Ureter (tissue), 1 donor: Measurements from ENCODE around the gene SPON1. TPM values are rescaled to one million over a fixed set of nuclear protein-coding genes. Genes with fewer than 3 reads are reported as not detected.
"Not testable (repeated sequence)": the region's sequence is repeated elsewhere in the genome, so short reads cannot be mapped to it uniquely, and the experiment has no call there.

Source experiments
- DNase-seq: peaks from one replicate; pipeline ENCODE4 v3.0.0-alpha.2; 2020; ENCODE audit warnings: low spot score
- total RNA-seq: library from RNA; stranded (reverse); gene quantifications from one replicate; pipeline ENCODE4 v1.2.4, GENCODE V29; 2023
- donor health status: DM: yes; HTN: yes; CAD: no.

SPON1 gene
- 37.1 TPM for total RNA-seq

DNA sequence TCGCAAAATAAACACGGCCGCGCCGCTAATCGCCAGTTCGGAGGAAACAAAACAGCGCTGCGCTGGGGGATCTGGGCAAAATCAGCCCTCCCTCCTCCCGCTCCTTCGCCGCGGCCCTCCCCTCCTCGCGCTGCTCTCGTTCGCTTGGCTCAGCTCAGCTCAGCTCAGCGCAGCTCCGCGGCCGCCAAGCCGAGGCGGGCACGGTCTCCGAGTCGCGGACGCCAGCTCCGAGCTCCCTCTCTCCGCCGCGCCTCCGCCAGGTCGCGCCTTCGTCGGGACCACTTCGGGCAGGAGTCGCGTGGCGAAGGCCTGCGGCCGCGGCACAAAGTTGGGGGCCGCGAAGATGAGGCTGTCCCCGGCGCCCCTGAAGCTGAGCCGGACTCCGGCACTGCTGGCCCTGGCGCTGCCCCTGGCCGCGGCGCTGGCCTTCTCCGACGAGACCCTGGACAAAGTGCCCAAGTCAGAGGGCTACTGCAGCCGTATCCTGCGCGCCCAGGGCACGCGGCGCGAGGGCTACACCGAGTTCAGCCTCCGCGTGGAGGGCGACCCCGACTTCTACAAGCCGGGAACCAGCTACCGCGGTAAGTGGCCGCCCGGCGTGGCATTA, at the start of gene SPON1:
SPON1 (plus strand) TSS at position 162 of the 607 bp plus-strand sequence; CDS start at position 344, 182 bp downstream.
- DNase-seq, result peak; percentile 50

GRCh38 chr11:13917264-13917663, 45.3 kb upstream of the SPON1 start:
- no peak for DNase-seq

GRCh38 chr11:13917904-13918303, 44.6 kb upstream of the SPON1 start:
- no peak for DNase-seq

DNA sequence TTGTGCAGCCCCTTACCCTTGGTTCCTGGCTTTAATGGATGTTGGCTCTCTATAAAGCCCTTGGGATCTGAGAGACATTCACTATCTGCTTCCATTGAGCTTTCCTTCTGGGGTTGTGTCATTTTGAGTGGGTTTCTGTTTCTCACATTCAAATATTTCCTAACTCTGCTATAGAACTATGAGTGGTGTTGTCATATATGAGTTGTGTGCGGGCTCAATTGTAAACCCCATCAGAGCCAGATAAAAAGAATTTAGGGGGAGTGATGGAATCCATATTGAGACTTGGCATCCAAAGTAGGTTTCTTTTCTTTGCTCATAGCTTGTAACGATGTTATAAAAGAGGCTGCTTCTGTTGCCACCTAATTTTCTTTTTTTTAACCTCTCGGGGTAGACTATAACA, 41.8 kb upstream of the SPON1 start:
- no peak for DNase-seq

- no peak for DNase-seq
These were observed 41.0 kb upstream of the SPON1 start for GRCh38 chr11:13921545-13921944.

DNA sequence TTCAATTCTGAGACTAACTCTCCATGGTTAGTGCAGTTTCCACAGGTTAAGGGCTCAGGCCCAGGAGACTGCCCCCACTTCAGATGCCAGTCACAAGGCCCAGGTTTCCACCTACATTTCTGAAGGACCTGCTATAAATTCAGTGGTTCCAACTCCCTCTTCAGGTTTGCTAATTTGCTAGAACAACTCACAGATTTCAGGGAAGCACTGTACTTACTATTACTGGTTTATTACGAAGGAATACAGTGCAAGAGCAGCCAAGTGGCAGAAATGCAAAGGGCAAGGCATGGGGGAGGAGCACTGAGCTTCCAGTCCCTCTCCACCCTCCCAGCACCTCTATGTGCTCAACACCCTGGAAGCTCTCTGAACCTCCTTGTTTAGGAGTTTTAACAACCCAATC, 39.3 kb upstream of the SPON1 start:
- no peak for DNase-seq

GRCh38 chr11:13923716-13924650, 38.5 kb upstream of the SPON1 start:
- DNase-seq, result no peak

- no peak for DNase-seq
These were observed 37.7 kb upstream of the SPON1 start for GRCh38 chr11:13924801-13925327.

DNA sequence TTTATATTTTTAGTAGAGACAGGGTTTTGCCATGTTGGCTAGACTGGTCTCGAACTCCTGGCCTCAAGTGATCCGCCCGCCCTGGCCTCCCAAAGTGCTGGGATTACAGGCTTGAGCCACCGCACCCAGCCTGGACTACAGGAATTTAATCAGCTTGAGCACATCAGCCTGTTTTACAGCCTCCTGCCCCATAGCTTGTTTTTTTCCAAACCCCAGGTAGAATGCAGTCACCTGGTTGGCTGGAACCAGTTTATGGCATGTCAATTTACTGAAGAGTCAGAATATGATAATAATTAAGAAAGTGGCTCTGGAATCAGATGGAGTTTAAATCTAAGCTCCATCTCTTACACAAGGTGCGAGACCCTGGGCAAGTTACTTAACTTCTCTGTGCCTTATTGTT, 36.2 kb upstream of the SPON1 start:
- DNase-seq, result not testable (repeated sequence)

GRCh38 chr11:13926981-13927380, 35.5 kb upstream of the SPON1 start:
- DNase-seq, result no peak

DNA sequence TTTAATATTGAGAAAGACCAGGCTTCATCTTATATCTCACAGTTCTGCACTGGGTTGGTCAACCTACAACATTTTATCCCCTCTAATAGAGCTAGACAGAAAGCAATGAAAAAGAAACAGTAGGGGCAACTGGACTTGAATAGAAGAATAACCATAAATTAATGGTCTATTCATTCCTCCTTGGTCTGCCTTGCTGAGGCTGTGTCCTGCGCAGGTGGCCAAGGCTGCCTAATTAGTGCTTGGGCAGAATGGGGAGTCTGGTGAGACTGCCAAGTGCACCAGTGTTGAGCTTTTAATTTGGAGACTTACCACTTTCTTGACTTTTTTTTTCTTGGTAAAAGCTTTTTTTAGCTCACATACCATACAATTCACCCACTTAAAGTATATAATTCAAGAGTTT, 35.0 kb upstream of the SPON1 start:
- no peak for DNase-seq

DNA sequence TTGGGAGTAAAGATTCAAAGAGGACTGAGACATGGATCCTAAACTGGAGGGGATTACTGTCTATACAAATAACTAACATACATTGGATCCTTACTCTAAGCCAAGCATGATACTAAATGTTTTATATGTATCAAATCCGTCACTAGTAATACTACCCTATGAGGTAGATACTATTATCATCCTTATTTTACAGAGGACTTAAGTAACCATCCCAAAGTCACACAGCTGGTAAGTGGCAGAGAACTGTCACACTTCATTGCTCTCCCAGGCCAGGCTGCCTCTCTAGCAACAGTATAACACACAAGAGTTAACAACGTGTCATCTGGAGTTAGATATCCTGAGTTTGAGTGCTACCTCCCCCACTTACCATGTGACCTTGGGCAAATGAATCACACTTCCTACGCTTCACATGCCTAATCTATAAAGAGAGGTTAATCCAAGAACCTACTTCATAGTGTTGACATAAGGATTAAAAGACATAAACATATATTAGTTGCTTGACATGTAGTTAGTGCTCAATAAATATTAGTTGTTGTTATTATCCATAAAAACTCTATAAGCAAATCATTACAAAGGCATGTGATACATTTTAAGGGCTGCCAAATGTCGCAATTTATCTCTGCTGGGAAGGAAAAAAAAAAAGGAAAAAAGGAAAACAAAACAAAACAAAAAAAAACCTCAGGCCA, 33.8 kb upstream of the SPON1 start:
- DNase-seq, result no peak

DNA sequence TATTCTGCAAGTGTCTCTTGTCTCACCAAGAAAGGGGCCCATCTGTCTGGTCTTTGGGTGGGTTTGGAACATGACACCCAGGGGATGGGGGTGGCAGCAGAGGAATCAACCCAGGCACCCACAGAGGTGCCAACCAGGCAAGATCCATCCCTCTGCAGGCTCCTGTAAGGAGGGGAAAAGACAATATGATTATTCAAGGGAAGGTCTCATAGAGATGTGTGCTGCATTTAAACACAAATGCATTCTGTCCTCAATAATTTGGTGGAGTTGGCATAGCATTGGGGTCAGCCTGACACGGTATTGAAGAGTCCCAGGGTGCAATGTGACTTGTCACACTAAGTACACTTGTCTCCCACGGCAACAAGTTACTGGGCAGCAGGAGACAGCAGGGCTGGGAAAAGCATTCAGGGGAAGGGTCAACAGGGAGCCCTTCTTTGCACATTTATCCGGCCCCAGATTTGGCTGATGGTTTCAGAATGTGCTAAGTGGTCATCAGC, 33.1 kb upstream of the SPON1 start:
- no peak for DNase-seq

GRCh38 chr11:13931356-13931755, 31.2 kb upstream of the SPON1 start:
- DNase-seq, result no peak

- DNase-seq, result not testable (repeated sequence)
These were observed 25.4 kb upstream of the SPON1 start for GRCh38 chr11:13937154-13937553.

- not testable (repeated sequence) for DNase-seq
These were observed 23.7 kb upstream of the SPON1 start for GRCh38 chr11:13938829-13939228.

DNA sequence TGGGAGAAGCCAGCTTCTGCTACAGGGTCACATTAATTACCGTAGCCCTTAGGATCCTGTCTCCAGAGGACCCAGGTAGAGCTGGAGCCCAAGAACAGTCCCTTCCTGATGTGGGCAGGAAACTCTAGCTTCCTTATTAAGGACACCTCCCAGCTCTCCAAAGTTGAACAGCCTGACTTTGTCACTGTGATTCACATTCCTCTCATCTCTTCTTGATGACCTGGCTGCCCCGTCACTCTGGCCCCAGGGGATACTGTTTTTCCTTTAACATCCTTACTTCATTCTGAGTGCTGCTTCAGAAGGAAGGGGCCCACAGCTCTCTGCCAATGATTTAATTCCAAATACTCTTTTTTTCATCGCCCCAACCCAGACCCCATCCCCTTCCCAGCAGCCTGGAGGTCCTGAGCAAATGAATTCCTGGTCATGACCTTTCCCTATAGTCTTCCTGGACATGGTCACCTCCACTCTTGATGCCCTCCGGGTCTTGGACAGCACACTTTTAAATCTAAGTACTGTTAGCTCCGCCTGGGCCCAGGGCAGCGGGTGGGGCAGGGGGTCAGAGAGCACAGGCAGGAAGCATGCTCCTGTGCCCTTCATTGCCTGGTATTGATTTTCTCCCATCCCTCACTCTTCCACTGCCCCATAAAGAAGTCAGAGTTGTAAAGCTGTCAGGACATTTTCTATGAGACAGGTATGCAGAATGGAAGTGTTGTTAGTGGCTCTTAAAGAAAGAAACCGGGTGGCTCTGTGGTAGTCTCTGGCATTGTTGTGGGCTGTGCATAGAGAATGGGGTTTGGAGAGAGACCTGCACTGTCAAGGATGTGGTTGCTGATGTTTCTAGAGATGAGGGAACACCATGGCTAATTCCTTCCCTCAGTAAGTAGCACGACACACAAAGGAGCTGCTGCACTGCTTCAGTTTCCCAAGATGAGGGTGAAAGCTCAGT, 22.3 kb upstream of the SPON1 start:
- no peak for DNase-seq

DNA sequence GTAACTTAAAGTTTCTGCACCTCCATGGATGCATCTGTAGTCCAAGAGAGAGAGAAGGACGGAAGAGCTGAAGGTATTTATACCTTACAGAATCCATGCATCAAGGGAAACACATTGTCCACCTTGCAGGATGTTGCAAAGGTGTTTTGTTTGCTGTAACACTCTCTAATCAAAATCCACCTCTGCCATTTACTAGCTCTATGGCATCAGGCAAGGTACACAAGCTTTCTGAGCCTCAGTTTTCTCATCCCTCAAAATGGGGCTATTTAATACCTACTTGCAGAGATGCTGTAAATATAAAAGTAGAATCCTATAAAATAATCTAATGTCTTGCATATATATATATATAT, 21.6 kb upstream of the SPON1 start:
- DNase-seq, result no peak

GRCh38 chr11:13941775-13942174, 20.7 kb upstream of the SPON1 start:
- DNase-seq, result no peak

- no peak for DNase-seq
These were observed 20.1 kb upstream of the SPON1 start for GRCh38 chr11:13942378-13942777.

DNA sequence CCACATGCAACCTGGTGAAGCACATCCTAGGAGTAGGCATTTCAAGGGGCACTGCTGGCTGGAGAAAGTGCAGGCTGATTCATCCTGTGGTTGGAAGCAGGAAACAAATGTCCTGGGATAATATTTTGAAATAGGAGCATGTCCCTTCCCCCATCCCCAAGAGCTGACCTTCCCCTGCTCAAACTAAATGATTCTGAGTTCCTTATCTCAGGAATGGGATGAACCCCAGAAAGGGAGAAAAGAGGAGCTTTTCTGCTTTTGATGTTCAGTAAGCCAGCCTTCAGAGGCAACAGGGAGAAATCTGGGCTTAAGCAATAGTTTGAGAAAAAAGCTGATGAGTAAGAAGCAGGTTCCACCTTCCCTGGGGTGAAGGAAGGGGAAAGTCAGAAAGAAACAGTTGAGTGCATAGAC, 19.5 kb upstream of the SPON1 start:
- DNase-seq, result no peak
